ENCODE measurements around the gene PRKAG2. TPM values are rescaled to one million over a fixed set of nuclear protein-coding genes. Genes with fewer than 3 reads are reported as not detected.

The PRKAG2 gene
- total and polyA plus RNA-seq, 2 of the 8 experiments (the other 6 are each of a cell fraction or from before 2014, with no cell fraction given): 7.5 to 18.1 TPM

GRCh38 chr7:151512353-151512752 lies 364.6 kb downstream of the PRKAG2 start:
- 84% methylated on average over 7 of the region's 7 CpGs; no CpG with 5 or more reads in 1 of the 2 experiments for WGBS, 2 experiments (ENCODE audit: extremely low coverage in 1 of 2, insufficient coverage in 1 of 2, insufficient read length in 1 of 2, insufficient replicate concordance in 2 of 2, low coverage in 1 of 2, low lambda C conversion rate in 2 of 2, missing lambda C conversion rate in 1 of 2)
- no peaks in the 10 kb centered on the region for H3K36me3 ChIP-seq (ENCODE audit: control insufficient read depth in 2 of 4, insufficient read depth in 4 of 4, low read length in 3 of 4)
- CTCF ChIA-PET (ENCODE audit: partially characterized antibody): no interaction called here

More at GRCh38 chr7:151512353-151512752, 364.6 kb downstream of the PRKAG2 start:
- Histone ChIP-seq H3K79me1 (ENCODE audit: low read depth, low read length) (peaks cover 5% of the 10 kb centered on the region; the same call in 1 of the 2 replicates), H2AFZ (ENCODE audit: low read length) (no peak overlapping the region), H4K8ac (ENCODE audit: extremely low read depth, insufficient read depth, low read length) (no peak overlapping the region), H3K18ac (ENCODE audit: extremely low read depth, low read length) (no peak overlapping the region), H2BK5ac (ENCODE audit: low read depth, low read length) (no peak overlapping the region), H4K5ac (ENCODE audit: insufficient read length, low read depth, low read length) (no peak overlapping the region), H3K56ac (replicated peaks; ENCODE audit: insufficient read length, low read depth, low read length) (no peak overlapping the region), H3K27ac (ENCODE audit: low read depth, low read length) (no peak overlapping the region), H3K14ac (ENCODE audit: insufficient read length) (no peak overlapping the region), H2BK120ac (replicated peaks; ENCODE audit: low read depth, low read length) (no peak overlapping the region), H3K4ac (replicated peaks; ENCODE audit: insufficient read length, low read depth, low read length) (no peak overlapping the region), H2BK12ac (ENCODE audit: low read depth, low read length) (no peak overlapping the region), H3K79me2 (ENCODE audit: control insufficient read depth in 1 of 2, insufficient read depth in 2 of 2, low read length in 2 of 2) (peaks cover 51 to 100% of the 10 kb centered on the region in 2 experiments), H3K9ac (replicated peaks in 1 of 4; ENCODE audit: extremely low read depth in 1 of 4, low read depth in 3 of 4, low read length in 3 of 4) (no peak overlapping the region), H2BK20ac (ENCODE audit: low read length) (no peak overlapping the region), H4K20me1 (replicated peaks in 1 of 2; ENCODE audit: control insufficient read depth in 1 of 2, insufficient read depth in 2 of 2, low read length in 2 of 2) (peaks cover 34 to 45% of the 10 kb centered on the region in 2 experiments), H3K23me2 (ENCODE audit: low read depth, low read length) (no peaks in the 10 kb centered on the region), H3K4me2 (ENCODE audit: insufficient read depth in 1 of 2, low read depth in 2 of 2, low read length in 2 of 2) (no peak overlapping the region), H2AK5ac (ENCODE audit: low read depth, low read length) (no peak overlapping the region), H3K9me3 (ENCODE audit: insufficient read depth in 2 of 2, low read depth in 1 of 2, low read length in 1 of 2) (no peaks in the 10 kb centered on the region), H3K4me1 (replicated peaks in 1 of 4; ENCODE audit: control insufficient read depth in 3 of 4, insufficient read depth in 4 of 4, low read length in 3 of 4) (peaks cover 2 to 13% (median 6%) of the 10 kb centered on the region in 4 experiments), H2BK15ac (ENCODE audit: low read length) (no peak overlapping the region), H4K91ac (replicated peaks; ENCODE audit: insufficient read length, low read length) (no peak overlapping the region), H3K23ac (ENCODE audit: insufficient read length) (no peak overlapping the region), H3K4me3 (ENCODE audit: extremely low read depth in 1 of 4, insufficient read depth in 2 of 4, low read depth in 3 of 4, low read length in 4 of 4) (no peak overlapping the region), H3K27me3 (replicated peaks in 1 of 4; ENCODE audit: control insufficient read depth in 3 of 4, extremely low read depth in 1 of 4, insufficient read depth in 3 of 4, low read length in 3 of 4) (no peaks in the 10 kb centered on the region)
- FAIRE-seq (no peak), DNase-seq (ENCODE audit: low read depth in 1 of 2, low spot score in 2 of 2) (no peak)
- POLR2A ChIA-PET (ENCODE audit: partially characterized antibody): interaction anchor here (1.2 kb wide), 1 partner anchor 14 kb away, joined by 4 read pairs; no protein-coding TSS in a partner anchor
- no peak for TF ChIP-seq CEBPB (IDR thresholded peaks at IDR 0.05; ENCODE audit: low read depth, low read length)
- no peak for TF ChIP-seq TEAD4 (IDR thresholded peaks at IDR 0.05; ENCODE audit: low read depth, low read length)
- TF ChIP-seq TCF12 (IDR thresholded peaks at IDR 0.05; ENCODE audit: low read depth, low read length): no peak
- TF ChIP-seq CBX8 (IDR thresholded peaks at IDR 0.05; ENCODE audit: borderline replicate concordance, low read depth, low read length): no peak
- no peak for TF ChIP-seq YY1 (IDR thresholded peaks at IDR 0.05; ENCODE audit: low read depth, low read length)
- no peak for TF ChIP-seq SUZ12 (IDR thresholded peaks at IDR 0.05; ENCODE audit: low read length)
- no peak for TF ChIP-seq SP4 (IDR thresholded peaks at IDR 0.05; ENCODE audit: low read length)
- TF ChIP-seq SRF (IDR thresholded peaks at IDR 0.05; ENCODE audit: low read depth, low read length): no peak
- TF ChIP-seq GTF2F1 (IDR thresholded peaks at IDR 0.05; ENCODE audit: borderline replicate concordance, low read depth, low read length): no peak
- no peak for TF ChIP-seq ATF3 (IDR thresholded peaks at IDR 0.05; ENCODE audit: insufficient read depth, low read depth, low read length)
- TF ChIP-seq MAFK (IDR thresholded peaks at IDR 0.05; ENCODE audit: low read depth, low read length): no peak
- no peak for TF ChIP-seq TAF1 (IDR thresholded peaks at IDR 0.05; ENCODE audit: low read depth, low read length)

Data from H1 (cell line).